RWPE1 (cell line): ENCODE data around the gene KRT36.
A peak's percentile ranks its signal among the peaks of the same experiment; 100 is the strongest.

Experiments
- CTCF ChIA-PET: fragments of 350-600 bp; sonication (Branson Sonifier 250); formaldehyde crosslinking; extraction: SDS; loops from one replicate; lab custom pipeline; 2021; lab: Yijun Ruan, JAX
- POLR2A ChIA-PET: fragments of 400-600 bp; formaldehyde crosslinking; extraction: SDS; loops from one replicate; lab custom pipeline; 2020; ENCODE audit warnings: antibody characterized with exemption; ENCODE audit not compliant: low non-redundant PET; lab: Yijun Ruan, JAX
- DNase-seq: peaks from one replicate; pipeline ENCODE4 v3.0.0; 2012; ENCODE audit warnings: low spot score
- H3K27ac ChIP-seq: fragments of 450-650 bp; 2 replicates; pipeline ENCODE4 v1.5.1; 2017
- TF ChIP-seq, protein P1 (sequence below): fragments of 450-650 bp; conservative IDR thresholded peaks from 2 replicates; pipeline ENCODE4 v1.5.1; 2017; ENCODE audit warnings: low read depth, mild to moderate bottlenecking

Gene KRT36

DNA sequence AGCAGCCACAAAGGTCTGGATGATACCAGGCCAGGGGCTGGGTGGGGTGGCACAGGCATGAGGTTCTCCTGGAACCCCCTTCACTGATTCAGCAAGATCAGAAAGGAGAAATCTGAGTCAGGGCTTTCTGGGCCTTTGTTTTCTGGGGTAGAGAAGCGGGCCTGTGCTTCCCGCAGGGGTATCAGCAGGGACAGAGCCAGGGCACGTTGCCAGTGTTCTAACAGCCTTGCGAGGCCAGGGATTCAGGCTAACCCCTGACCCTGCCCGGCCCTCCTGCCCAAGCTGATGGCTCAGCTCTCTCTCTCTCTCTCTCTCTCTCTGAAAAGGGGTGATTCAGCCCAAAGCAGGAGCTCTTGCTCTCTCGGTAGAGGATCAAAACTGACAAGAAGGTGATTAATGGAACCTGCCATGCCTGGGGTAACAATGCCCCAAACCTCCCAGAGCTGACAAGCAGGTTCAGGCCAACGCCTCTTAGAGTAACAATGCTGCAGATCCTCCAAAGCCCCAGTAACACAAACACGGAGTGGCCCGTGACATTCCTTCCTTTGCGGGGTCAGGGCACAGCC is 17.7 kb upstream of the KRT36 start:
- ChIA-PET POLR2A (no interaction called here), CTCF (interaction anchor here (0.7 to 1.1 kb wide), 2 partner anchors 9 to 155 kb away, joined by 3 to 5 read pairs; no protein-coding TSS in a partner anchor)
- TF ChIP-seq, protein P1, sequence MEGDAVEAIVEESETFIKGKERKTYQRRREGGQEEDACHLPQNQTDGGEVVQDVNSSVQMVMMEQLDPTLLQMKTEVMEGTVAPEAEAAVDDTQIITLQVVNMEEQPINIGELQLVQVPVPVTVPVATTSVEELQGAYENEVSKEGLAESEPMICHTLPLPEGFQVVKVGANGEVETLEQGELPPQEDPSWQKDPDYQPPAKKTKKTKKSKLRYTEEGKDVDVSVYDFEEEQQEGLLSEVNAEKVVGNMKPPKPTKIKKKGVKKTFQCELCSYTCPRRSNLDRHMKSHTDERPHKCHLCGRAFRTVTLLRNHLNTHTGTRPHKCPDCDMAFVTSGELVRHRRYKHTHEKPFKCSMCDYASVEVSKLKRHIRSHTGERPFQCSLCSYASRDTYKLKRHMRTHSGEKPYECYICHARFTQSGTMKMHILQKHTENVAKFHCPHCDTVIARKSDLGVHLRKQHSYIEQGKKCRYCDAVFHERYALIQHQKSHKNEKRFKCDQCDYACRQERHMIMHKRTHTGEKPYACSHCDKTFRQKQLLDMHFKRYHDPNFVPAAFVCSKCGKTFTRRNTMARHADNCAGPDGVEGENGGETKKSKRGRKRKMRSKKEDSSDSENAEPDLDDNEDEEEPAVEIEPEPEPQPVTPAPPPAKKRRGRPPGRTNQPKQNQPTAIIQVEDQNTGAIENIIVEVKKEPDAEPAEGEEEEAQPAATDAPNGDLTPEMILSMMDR: no peak
- DNase-seq: peak; percentile 76
- H3K27ac ChIP-seq: peak overlapping the region; percentile 45

DNA sequence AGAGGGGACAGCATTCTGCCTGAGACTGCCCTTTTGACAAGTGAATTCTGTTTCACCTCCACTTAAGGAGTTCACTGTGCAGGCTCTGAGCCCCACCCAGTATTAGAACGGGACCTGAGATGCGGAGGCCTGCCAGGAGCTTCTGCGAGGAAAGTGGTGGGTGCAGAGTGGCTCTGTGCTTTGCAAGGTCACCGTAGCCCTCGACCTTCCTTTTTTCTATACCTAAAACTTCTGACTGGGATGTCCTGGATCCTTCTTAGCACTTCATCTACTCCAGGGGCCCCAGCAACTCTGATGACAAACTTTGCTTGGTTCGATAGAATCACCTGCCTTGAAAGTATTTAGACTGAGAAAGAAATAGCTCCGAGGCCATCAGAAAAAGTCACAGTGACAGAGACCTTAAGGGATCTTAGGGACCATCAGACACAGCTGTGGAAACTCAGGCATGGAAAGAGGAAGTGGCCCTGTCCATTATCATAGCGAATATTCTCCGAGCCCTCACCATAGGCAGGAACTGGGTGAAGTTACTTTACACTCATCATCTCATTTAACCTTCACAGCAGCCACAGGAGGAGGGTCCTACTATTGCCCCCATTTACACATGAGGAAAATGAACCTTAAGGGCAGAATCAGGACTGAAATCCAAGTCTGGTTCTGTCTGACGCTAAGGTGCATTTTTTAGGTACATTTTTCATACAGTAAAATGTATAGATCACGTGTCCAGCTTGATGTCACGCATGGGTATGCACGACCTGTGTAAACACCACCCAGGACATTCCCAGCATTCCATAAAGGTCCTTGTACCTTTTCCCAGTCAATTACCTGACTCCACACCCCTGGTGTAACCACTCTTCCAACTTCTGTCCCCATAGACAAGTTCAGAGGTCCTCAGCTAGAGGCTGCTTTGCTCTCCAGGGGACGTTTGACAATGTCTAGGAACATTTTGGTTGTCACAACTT is 16.4 kb upstream of the KRT36 start:
- POLR2A ChIA-PET: no interaction called here
- TF ChIP-seq, protein P1: no peak
- CTCF ChIA-PET: interaction anchor here (0.9 to 1.1 kb wide), 2 partner anchors 13 to 43 kb away, joined by 3 read pairs; partner anchors contain the start of gene KRT15
- DNase-seq: peak; percentile 44
- no peak overlapping the region for H3K27ac ChIP-seq

DNA sequence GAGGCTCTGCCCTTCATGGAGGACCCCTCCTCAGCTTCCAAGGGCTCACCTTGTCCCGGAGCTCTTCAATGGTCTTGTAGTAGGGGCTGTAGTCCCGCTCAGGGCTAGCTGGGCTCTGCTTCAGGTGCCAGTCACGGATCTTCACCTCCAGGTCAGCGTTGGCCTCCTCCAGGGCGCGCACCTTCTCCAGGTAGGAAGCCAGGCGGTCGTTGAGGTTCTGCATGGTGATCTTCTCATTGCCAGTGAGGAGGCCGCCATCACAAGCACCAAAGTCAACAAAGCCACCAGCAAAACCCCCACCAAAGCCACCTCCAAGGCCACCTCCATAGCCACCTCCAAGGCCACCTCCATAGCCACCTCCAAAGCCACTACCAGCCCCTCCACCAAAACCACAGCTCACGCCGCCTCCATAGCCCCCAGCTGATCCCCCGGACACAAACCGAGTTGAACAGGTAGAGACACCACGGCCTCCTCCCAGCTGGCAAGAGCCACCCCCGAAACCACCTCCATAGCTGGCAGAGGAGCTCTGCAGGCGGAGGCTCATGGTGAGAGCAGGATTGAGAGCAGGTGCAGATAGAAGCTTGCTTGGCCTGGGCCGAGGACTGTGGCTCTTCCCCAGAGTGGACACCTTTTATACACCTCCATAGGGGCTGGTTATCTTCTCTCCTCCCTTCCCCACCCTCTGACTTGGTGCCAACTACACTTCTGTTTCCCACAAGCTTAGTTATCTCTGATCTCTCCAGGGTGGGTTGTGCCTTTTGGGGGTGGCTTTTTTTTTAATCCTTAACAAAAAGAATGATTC is 15.5 kb upstream of the KRT36 start, which contains the start of gene KRT13:
TSS of gene KRT13 (minus strand) at position 606 of the 802 bp plus-strand sequence. CDS start at position 544, 62 bp downstream.
- POLR2A ChIA-PET: no interaction called here
- peak within 1 kb of the TSS; percentile 62 for H3K27ac ChIP-seq
- DNase-seq: no peak
- TF ChIP-seq, protein P1: no peak
- CTCF ChIA-PET: interaction anchor here (0.9 to 1.1 kb wide), 2 partner anchors 14 to 44 kb away, joined by 3 read pairs; partner anchors contain the start of gene KRT15

DNA sequence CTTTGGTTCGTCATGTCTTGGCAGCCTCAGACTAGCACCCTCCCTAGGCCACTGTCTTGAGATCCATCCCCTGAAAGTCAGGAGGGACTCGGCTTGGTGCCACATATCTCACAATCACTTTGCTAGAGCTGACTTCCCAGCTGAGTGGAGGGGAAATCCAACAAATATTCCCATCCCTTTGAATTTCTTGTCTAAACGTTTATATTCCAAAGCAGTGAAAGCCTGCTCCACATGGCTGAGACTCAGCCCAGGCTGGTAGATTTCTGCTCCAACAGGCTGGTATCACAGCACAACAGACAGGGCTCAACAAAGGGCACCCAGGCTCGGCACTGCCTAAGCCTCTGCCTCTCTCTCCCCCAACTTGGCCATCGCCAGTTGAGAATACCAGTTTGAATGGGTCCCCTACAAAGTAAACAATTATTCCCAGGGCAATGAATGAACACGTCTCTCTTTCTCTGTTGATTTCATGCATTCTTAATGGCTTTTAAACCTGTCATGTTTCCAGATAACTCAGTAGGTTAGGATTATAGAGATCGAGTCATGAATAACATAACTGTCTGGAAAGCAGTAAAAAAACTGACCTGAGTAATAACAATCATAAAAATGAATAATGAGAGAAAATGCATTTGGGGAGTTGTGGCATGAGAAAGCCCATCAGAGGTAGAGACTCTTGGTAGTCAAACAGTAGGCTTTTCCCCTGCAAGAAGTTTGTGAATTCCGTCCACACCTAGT is 14.7 kb upstream of the KRT36 start:
- CTCF ChIA-PET: no interaction called here
- POLR2A ChIA-PET: interaction anchor here (0.6 kb wide), 1 partner anchor 445 kb away, joined by 5 read pairs; no protein-coding TSS in a partner anchor
- H3K27ac ChIP-seq: peak overlapping the region; percentile 62
- TF ChIP-seq, protein P1: no peak
- DNase-seq: no peak

DNA sequence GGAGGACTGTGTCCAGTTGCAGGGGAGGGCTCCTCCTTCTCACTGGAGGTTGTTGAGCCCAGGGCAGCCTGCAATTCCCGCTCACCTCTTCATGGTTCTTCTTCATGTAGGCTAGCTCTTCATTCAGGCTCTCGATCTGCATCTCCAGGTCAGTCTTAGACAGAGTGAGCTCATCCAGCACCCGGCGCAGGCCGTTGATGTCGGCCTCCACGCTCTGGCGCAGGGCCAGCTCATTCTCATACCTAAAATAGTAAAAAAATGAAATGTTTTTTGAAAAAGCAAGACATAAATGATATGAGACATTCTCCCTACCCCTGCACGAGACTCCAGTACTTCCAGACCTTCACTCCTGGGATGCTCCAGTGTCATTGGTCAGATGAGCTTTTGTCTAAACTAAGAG is 13.5 kb upstream of the KRT36 start:
- CTCF ChIA-PET: no interaction called here
- DNase-seq: no peak
- no peak overlapping the region for H3K27ac ChIP-seq
- POLR2A ChIA-PET: no interaction called here
- TF ChIP-seq, protein P1: no peak
